Right renal pelvis (tissue), 4 donors: ENCODE results near the gene HMGXB3. TPM values are rescaled to one million over a fixed set of nuclear protein-coding genes. Genes with fewer than 3 reads are reported as not detected.
"Not testable (repeated sequence)": the region's sequence is repeated elsewhere in the genome, so short reads cannot be mapped to it uniquely, and the experiment has no call there.

Experiments used
- DNase-seq, 4 donors: peaks; one replicate each; pipeline ENCODE4 v3.0.0-alpha.2; 2013; ENCODE audit warnings: low read depth in 4 of 4, low spot score in 3 of 4, missing footprints in 1 of 4
- polyA plus RNA-seq, 4 donors: library from polyadenylated mRNA; unstranded; fragments of 120-200 nt; gene quantifications; one replicate each; pipeline ENCODE4 v1.2.1, GENCODE V29; 2013; ENCODE audit not compliant: insufficient read length in 4 of 4

HMGXB3 gene
- polyA plus RNA-seq, 4 donors, result 26.3 to 34.0 (median 29.9) TPM

DNA sequence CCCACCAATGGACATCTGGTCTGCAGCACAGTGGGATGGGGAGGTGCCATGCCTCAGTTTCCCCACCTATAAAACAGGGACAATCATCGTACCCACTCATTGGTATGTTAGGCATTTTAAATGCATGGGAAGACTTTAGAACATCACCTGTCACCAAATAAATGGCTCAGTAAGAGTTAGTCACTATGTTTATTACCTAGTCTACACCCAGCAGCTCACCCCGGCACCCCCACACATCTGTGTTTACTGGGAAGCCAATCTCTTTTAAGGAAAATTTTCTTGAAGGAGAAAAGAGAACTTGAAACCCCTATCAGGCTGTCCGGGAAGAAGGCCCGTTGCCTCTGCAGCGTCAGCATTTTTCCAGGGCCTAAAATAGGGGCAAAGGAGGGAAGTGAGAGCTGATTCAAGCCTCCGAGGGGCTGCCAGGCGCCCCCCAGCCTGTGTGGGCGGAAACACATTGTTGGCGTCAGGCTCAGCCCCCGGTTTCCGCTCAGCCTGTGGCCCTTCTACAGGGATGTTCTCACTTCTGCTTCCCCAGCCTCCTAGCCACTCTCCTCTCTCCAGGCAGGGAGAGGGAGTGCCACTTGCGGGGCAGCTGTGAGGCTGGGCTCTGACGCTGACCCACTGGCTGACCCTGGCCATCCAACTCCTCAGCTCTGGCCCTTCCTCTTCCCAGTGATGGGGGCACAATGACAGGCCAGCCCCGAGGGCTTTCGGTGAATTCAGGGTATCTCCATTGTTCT lies 81.2 kb downstream of the HMGXB3 start:
- peak in 3 of 4 donors; percentile 8 to 26 (median 19) for DNase-seq

DNA sequence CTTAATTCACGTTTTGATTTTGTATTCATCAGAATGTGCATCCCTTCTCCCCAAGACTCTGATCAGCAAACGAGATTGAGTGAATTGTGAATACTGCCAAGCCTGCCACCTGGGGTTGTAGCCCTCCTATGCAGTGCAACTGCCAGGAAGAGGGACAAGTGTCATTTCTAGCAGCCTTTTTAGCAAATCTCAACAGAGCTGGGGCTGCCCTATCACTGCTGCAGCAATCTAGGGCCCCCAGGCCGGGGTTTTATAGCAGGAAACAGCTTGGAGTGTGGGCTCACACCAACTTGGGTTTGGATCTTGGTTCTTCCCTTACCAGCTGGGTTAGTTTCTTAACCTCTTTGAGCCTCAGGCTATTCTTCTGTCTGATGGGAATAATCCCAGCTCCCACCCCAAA lies 81.8 kb downstream of the HMGXB3 start:
- no peak for DNase-seq

DNA sequence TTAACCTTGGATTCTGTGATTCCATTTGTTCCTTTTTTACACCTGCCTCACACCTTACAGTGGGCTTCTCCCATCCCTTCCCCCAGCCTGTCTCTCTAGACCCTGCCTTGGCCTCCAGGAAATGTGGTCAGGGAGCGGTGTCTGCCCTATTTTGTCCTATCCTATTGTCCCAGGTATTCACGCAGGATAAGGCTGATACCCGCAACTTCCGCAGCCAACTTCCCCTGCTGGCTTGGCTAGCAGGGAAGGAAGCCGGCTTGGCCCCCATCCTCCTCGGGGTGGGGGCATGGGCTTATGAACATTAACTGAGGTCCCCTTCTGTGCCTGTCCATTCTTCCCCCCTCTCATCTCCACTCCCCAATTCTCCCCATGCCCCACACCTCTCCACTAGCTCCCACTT lies 82.3 kb downstream of the HMGXB3 start:
- DNase-seq, result no peak

DNA sequence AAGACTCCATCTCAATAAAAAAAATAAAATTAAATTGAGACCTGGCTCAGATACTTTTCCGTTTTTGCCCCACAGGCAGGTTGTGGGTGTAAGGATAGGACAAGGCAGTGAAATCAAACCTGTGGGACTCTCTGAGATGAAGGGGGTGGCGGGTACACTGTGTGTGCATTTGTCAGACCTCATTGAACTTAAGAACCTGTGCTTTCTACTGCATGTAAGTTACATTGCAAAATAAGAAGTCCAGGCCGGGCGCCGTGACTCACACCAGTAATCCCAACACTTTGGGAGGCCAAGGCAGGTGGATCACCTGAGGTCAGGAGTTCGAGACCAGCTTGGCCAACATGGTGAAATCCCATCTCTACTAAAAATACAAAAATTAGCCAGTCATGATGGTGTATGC lies 84.2 kb downstream of the HMGXB3 start:
- DNase-seq, result not testable (repeated sequence)

DNA sequence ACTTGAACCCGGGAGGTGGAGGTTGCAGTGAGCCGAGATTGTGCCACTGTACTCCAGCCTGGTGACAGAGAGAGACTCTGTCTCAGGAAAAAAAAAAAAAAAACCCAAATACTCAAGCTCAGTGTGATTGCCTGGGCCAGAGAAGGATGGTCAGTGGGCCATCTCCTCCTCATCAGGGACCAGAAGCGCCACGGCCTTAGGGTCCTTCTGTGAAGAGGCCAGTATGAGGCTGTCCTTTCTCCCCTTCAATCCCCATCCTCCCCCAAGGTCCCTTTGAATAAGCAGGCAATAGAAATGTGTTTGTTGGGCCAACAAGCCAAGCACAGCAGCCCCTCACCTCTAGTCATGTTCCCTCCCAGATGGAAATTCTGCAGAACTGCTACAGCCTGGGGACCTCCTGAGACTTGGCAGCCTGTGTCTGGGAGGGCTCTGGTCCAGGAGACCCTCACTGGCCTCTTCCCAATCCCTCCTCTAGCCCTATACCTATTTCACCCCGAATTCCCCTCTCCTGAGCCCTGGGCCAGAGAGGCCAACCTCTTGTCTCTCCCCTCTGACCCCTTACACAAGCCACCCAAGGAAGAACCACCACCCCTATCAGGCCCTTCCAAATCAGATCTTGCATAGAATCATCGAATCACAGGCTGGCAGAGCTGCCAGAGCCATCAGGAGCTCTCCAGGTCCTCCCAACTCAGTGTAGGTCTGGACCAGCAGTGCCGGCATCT lies 84.8 kb downstream of the HMGXB3 start:
- no peak for DNase-seq

DNA sequence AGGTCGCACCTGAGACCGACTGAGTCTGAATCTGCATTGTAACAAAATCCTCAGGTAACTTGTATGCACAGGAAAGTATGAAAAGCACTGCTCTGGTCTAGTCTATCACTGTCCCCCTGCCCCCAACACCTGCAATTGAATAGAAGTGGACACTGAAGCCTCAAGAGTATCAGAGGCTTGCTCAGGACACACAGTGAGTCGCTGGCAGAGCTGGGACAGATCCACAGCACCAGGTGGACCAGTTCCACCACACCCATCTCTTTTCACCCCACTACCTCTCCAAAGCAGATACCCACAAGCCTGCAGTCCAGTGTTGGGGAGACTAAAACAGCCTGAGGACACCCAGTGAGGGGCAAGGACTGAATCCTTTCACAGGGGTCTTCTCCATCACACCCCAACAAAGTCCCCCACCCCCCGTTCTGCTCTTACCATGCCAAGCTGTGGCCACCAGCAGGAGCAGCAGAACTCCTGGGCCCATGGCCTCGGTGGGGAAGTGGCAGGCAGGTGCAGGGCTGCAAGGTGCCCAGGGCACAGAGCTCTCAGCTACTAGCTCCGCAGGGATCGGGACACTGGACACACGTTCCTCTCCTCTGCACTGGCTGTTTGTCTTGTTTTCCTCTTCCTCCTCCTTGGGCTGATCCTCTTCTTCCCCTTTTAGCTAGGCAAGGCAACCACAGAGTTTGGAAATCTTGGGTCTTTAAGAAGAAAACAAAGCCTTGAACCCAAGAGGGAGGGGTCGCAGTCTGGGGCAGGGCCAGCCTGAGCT lies 85.6 kb downstream of the HMGXB3 start, which contains the start of gene CSF1R:
Gene CSF1R, minus strand, starts transcription at position 605 of the 766 bp plus-strand sequence. Its CDS starts 127 bp downstream, at position 478.
- no peak for DNase-seq

DNA sequence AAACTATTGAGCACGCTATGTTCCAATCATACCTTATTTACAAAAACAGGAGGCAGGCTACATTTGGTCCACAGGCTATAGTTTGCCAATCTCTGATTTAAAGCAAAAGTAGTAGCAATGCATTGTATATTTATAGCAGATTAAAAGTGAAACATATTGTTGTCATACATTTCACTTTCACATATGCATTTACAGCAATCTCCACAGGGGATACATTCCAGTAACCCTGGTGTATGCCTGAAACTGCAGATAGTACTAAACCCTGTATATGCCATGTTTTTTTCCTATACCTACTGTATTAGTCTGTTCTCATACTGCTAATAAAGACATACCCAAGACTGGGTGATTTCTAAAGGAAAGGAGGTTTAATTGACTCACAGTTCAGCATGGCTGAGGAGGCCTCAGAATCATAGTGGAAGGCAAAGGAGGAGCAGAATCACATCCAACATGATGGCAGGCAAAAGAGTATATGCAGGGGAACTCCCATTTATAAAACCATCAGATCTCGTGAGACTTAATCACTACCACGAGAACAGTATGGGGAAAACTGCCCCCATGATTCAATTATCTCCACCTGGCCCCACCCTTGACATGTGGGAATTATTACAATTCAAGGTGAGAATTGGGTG lies 91.7 kb downstream of the HMGXB3 start:
- no peak for DNase-seq

DNA sequence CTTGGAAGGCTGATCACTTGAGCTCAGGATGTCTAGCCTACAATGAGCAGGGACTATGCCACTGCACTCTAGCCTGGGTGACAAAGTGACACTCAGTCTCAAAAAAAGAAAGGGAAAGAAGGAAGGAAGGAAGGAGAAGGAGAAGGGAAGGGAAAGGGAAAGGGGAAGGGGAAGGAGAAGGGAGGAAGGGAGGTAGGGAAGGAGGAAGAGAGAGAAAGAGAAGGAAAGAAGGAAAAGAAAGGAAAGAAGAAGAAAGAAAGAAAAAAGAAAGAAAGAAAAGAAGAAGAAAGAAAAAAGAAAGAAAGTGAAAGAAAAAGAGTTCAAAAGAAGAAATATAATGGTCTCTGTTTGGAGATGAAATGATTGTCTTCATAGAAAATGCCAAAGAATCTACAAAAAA lies 96.6 kb downstream of the HMGXB3 start:
- no peak for DNase-seq

DNA sequence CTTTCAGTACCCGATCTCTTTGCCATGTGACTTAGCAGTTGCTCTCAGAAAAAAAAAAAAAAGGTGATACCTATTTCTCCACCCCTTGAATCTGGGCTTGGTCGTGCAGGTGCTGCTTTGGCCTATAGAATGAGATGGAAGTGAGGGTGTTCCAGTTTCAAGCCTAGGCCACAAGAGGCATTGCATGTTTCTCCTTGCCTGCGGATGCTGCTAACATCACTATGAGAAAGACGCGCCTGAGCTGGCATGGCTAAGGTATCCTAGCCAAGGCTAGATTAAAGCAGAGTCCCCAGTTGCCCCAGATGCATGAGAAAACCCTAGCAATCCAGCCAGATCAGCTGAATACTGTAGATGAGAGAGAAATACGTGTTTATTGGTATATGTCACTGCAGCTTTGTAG lies 100.5 kb downstream of the HMGXB3 start:
- DNase-seq, result no peak

Other genes starting within 250 kb of the HMGXB3 start
- gene PDE6A, start 55.9 kb upstream of the HMGXB3 start, polyA plus RNA-seq, result under 1 TPM; 0.09 to 0.13 (median 0.11) TPM
- gene SLC26A2, start 40.0 kb upstream of the HMGXB3 start, polyA plus RNA-seq, result 10 to 100 TPM; 17.1 to 21.2 (median 20.6) TPM
- gene TIGD6, start 85 bp upstream of the HMGXB3 start, polyA plus RNA-seq, result 1 to 10 TPM; 6.2 to 8.1 (median 6.9) TPM
- 10 to 100 TPM; 14.7 to 15.5 (median 15.0) TPM for gene CSF1R, start 85.8 kb downstream of the HMGXB3 start, polyA plus RNA-seq
- gene PDGFRB, start 155.1 kb downstream of the HMGXB3 start, polyA plus RNA-seq, result 100 to 1,000 TPM; 143 to 185 (median 155) TPM
- 1 to 10 TPM in 1 of 4 donors, under 1 TPM in 3; 0.64 to 1.0 (median 0.76) TPM for gene CDX1, start 166.0 kb downstream of the HMGXB3 start, polyA plus RNA-seq
- gene SLC6A7, start 189.3 kb downstream of the HMGXB3 start, polyA plus RNA-seq, result under 1 TPM in 3 of 4 donors, not detected in 1; 0.06 to 0.08 (median 0.06) TPM